ENCODE data around the gene CCDC12.

GRCh38 chr3:46903341-46904302, 72.9 kb downstream of the CCDC12 start:
- TF ChIP-seq CTCF (conservative IDR thresholded peaks at IDR 0.05 in 1 of 2, IDR thresholded peaks at IDR 0.05 in 1 of 2; ENCODE audit: extremely low read depth in 1 of 2, insufficient read depth in 1 of 2, low read depth in 1 of 2, low read length in 2 of 2) (no peak), EZH2 (IDR thresholded peaks at IDR 0.05; ENCODE audit: borderline replicate concordance, low read length) (no peak)

All from mammary epithelial cell (primary cell).